HG02885 (cell line): Measurements from ENCODE around the gene EMILIN2.

Experiments
- ATAC-seq: cut with Tn5 transposase; IDR thresholded peaks from one replicate; pipeline ENCODE4 v1.9.1; 2021; ENCODE audit warnings: mild to moderate bottlenecking; ENCODE audit not compliant: unreplicated experiment, poor library complexity

Gene EMILIN2

DNA sequence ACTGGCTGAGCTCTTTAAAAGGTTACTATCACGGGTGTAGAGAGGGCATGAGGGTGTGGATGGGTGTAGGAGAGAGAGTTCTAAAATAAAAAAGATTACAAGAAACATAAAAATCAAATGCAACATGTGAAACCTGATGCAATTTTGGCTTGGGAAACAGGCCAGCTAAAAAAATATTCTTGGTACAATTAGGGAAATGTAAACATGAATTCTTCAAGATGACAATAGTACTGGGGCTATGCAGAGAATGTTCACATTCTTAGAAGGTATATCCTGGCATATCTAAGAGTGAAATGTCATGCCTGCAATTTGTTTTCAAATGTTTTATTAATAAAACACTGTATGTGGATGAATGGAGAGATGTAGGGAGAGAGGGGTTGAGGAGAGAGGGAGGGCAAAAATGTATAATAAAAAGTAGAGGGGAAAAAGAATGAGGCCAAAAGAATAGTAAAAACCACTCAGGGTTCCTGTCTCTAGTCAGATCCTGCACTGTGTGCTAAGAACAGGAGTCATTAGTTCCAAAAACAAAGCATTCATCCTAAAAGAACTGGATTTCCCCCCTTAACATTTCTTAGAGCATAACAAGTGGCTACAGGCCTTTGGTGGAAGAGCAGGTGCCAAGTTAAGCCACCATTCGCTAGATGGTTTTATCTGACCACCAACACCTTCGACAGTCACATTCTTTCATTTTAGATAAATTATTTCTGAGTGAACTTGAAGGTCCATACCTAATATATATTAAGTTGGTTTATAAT lies 88.8 kb downstream of the EMILIN2 start:
- ATAC-seq: no peak

DNA sequence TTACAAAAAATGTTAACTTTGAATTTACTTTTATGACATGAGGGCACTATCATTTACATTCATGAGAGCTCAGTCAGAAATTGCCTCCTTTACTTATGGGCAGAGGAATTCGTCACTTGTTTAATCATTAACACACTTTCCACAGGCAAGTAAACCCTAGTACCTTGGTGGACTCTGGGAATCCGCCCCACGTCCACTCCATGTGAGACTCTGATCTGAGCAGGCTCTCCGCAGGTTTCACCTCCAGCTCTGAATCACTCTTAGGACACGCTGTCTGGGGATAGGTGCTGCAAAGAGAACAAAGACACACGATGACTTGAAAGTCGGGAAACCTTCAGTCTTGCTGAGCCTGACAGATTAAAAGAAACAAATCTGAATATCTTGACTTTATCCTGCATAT lies 92.5 kb downstream of the EMILIN2 start:
- ATAC-seq: no peak

DNA sequence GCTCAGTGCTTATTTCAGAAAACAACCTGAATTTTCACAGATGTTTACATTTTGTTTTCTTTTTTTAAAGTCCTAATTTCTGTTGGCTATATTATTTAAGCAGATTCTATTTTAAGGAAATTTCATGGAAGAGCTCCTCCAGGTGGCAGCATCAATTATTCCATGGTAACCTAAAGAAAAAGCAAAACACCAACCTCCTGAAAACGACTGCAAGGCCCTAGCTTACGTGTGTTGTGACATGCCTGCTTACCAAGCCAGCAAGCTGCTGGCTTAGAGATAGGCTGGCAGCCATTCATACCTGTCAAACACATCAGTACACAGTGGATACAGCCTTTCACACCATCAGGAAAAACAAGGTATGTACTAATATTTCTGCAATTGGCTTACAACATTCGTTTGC lies 101.2 kb downstream of the EMILIN2 start:
- ATAC-seq: no peak

DNA sequence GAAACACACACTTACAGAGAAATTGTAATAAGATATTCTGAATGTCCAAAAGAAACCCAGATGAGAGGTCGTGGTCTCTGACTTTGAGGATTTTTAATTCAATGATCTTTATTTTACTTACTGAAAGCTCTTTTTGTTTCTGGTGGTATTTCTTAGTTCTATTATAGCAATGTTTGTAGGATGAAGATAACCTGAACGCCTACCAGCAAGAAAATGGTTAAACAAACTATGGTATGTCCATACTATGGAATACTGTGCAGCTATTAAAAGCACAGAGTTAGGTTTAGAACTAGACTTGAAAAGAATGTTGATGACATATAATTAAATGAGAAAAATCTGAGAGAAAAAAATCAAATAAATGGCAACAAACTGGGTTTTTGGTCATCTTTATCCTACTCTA lies 105.8 kb downstream of the EMILIN2 start:
- no peak for ATAC-seq

DNA sequence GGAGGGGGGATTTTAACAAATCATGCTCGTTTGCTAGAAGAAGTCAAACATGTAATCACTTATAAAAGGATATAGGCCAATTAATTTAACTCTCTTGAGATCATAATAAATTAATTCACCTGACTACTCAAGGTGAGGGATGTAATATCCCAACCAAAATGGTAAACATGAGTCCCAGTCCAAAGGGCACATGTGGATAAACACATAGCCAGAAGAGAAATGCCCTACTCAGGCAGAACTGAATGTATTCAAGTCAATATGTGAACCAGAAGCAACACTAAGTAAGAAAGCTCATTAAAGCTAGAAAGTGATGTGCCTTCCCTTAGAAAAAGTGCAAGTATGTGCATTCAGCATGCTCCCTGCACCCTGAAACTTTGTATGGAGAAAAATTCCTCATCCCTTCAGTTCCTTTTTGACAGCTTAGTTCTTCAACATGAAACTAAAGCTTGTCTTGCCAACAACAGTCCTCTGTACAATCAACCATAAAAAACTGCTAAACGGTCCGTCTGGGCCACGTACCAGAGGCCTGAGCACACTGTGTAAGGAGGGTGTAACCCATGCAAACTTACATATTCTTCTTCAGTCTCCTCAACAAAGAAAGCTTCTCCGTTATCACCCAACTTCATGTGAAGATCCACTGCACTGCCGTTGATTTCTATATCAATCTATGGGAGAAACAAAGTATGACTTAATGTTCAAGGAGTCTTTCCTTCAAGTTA lies 107.3 kb downstream of the EMILIN2 start:
- ATAC-seq: no peak

DNA sequence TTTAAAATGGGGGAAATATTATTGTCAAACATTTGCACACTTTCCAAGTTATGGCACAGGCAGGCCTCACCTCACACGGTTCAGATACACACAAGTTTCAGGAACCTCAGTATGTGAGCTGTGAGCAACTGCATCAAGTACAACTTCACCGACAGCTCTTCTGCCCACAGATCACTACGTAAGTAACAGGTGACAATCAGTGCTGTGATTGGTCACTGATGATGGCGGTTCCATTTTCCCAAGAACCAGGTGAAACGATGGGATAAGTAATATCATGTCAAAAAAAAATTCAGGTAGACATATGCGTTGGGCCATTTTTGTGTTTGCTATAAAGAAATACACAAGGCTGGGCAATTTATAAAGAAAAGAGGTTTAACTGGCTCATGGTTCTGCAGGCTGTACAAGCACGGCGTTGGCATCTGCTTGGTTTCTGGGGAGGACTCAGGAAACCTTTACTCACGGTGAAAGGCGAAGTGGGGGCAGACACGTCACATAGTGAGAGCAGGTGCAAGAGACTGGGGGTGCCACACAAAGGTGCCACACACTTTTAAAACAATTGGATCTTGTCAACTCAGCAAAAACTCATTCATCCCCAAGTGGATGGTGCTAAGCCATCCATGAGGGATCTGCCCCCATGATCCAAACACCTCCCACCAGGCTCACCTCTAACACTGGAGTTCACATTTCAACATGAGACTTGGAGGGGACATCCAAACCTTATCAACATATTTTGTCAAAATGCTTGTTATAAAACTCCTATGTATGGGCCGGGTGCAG lies 108.3 kb downstream of the EMILIN2 start:
- ATAC-seq: no peak

DNA sequence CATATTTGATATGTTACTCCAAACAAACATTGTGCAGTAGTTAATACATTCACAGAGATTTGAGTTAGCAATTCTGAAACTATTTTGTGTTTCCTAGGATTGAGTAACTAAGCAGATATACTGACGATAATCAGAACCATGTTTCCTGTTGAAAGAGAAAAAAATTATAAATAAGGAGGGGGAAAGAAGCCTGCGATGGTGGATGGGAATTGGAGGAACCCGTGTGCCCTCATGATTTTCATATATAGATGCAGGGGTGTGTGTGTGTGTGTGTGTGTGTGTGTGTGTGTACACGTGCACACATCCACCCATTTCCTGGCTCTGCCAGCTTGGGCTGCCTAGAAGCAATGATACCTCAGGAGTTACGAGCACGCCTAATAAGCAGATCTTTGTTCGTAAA lies 109.2 kb downstream of the EMILIN2 start:
- no peak for ATAC-seq

DNA sequence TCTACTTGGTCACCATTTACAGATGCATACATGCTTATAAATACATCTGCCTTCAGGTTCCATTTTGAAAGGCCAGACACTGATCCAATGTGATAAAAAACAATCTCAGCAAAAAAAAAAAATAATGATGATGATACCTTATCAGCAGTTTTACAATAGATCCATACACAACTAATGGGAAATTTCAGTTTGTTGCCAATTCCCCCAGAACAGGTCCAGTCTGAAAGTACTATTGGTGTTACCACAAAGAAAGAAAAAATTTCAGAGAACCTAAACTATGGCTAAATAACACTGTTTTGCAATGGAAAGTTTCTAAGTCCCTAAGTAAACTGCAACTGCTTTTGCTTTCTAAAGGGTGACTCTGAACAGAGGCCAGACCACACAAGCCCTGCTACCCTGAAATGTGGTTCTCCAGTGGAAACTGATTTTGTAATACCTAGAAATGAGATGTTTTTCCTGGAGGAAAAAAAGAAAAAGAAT lies 112.1 kb downstream of the EMILIN2 start:
- ATAC-seq: peak; percentile 58

DNA sequence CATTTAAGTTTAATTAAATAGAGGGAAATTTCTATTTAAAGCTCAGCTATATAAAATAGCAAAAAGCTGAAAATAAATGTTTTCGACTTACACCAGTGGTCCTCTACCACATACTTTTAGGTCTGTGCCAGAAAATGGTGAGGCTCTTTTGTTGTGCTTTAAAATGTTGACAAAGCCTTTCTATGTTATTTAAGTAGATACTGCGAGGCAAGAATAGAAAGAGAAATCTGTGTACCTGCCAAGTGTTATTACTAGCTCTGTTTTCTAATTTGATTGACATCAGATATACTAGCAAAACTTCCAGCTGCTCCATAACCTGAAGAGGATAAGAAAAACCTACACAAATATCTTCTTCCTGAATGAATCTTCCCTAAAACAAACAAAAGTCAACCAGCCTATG lies 112.5 kb downstream of the EMILIN2 start:
- ATAC-seq: no peak

DNA sequence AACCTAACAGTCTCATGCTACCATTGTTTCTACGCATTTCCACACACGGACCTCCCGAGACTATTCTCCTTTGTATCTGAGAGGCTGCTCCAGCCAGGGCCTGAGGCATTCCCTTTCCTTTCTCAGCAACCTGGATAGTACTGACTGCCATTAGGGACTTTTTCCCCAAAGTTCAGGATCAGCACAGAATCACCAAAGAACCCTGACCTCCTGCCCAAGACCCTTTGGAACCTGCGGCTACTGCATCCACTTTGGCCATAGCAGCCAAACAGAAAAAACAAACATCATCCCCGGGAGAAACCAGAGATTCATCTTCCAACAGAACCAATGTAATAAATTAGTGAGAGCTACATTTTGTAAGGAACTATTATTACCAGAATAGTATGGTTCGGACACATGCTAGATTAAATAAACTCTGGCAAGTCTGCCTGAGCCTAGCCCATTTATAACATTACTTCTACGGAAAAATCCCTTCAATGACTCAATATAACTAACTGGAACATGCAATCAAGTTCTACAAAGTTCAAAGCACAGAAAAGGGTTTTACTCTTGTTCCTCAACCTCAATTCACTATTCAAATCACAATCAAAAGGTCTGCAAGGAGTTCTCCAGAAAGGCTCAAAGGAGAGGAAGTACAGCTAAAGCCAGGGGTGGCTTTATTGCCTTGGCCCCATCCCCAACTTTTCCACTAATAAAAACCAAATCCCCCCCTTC lies 114.3 kb downstream of the EMILIN2 start:
- no peak for ATAC-seq

DNA sequence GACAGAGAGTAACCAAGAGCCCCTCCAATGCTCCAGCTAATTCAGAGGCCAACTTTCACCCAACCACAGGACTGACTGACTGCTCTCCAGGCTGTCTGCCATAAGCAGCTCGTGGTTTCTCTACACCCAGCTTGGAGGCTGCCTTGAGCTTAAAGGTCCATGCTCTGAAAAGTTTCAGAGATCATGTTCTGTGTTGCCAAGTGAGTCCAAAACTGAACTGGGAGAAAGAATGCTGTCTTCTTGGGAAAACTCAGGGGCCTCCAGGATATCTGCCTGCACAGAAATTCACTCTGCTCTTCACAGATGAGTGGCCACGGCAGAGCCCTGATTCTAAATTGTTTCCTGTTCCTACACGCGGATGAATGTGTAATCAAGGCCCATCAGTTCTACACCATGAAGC lies 115.0 kb downstream of the EMILIN2 start:
- ATAC-seq: peak; percentile 25

DNA sequence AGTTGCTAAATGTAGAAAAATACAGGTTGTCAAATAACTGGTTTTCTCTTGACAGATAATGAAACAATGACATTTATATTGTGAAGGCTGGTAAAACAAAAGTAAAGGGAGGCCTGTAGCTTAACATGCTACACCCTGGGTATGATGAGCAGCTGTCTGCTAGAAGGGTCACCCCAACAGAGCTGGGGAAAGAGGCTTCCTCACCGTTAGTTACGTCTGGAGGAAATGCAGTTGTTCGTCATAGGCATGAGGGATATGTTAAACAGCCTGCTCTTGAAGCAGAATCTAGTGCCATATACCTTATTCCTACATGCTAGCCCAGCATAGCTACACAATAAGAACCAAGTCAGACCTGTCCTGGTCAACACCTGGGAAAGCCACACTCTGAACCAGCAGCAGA lies 116.2 kb downstream of the EMILIN2 start:
- no peak for ATAC-seq

DNA sequence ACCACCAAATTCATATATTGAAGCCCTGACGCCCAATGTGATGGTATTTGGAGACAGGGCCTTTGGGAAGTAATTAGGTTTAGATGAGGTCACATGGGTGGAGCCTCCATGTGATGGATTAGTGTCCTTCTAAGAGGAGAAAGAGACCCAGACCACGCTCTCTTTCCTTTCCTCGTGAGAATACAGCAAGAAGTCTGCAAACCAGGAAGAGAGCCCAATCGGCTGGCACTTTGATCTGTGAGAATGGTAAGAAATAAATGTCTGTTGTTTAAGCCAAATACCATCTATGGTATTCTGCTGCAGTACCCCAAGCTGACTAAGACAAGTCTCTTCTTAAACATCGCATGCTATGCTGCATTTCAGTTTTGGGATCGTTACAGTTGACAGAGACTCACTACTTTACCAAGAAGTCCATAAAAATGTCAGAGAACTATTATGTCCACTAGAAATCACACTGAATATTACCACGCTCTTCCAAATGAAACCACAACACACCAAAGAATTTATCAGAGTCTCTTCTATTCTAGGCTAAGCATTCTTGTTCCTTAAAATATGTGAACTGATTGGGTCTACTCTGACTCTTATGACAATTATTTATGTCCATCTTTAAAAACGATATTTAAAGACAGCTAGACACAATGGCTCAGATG lies 117.7 kb downstream of the EMILIN2 start:
- ATAC-seq: no peak
